NB4 (cell line): ENCODE measurements around the gene MBD3L2.

Experiments used
- CTCF ChIP-seq: IDR thresholded peaks from one replicate; pipeline ENCODE4 v1.5.1; 2012; ENCODE audit warnings: low read depth, low read length
- MAX ChIP-seq: IDR thresholded peaks from 2 replicates; pipeline ENCODE4 v1.6.1; 2011; ENCODE audit warnings: low read depth, low read length
- MYC ChIP-seq: IDR thresholded peaks from 2 replicates; pipeline ENCODE4 v1.6.1; 2011; ENCODE audit warnings: low read depth, low read length
- POLR2A ChIP-seq: IDR thresholded peaks from 2 replicates; pipeline ENCODE4 v1.6.1; 2011; ENCODE audit warnings: mild to moderate bottlenecking; ENCODE audit not compliant: insufficient read length; ENCODE audit errors: extremely low read depth

- TF ChIP-seq CTCF (no peak), POLR2A (peak; percentile 55), MAX (peak; percentile 16; the same call in 1 of the 2 replicates), MYC (peak; percentile 66; the same call in 1 of the 2 replicates)
These were observed 20.2 kb downstream of the MBD3L2 start, which contains the start of gene ZNF557 for GRCh38 chr19:7069042-7069903.
